Cardiac muscle cell (in vitro differentiated cells and primary cell): Measurements from ENCODE around the gene DUOX1. TPM values are rescaled to one million over a fixed set of nuclear protein-coding genes. Genes with fewer than 3 reads are reported as not detected.

Source experiments
- DNase-seq, 2 donors: peaks; one replicate each; pipeline versions ENCODE4 v3.0.0 to v3.0.0-alpha.2; 2010 to 2017; ENCODE audit warnings: low read depth in 1 of 2, low spot score in 1 of 2
- H3K27ac ChIP-seq: fragments of 200-600 bp; sonication (generic); 2 replicates; pipeline ENCODE4 v1.5.1; 2016
- H3K27me3 ChIP-seq: fragments of 200-600 bp; sonication (generic); 2 replicates; pipeline ENCODE4 v1.6.0; 2016; ENCODE audit warnings: control low read depth
- H3K36me3 ChIP-seq: fragments of 200-600 bp; sonication (generic); 2 replicates; pipeline ENCODE4 v1.5.1; 2016; ENCODE audit warnings: control low read depth
- H3K4me1 ChIP-seq: fragments of 200-600 bp; sonication (generic); 2 replicates; pipeline ENCODE4 v1.8.1; 2017; ENCODE audit warnings: low read depth, mild to moderate bottlenecking, mixed run types
- H3K4me3 ChIP-seq: fragments of 200-600 bp; sonication (generic); 2 replicates; pipeline ENCODE4 v1.5.1; 2016; ENCODE audit warnings: mild to moderate bottlenecking
- H3K9me3 ChIP-seq: fragments of 200-600 bp; sonication (generic); 2 replicates; pipeline ENCODE4 v1.5.1; 2017; ENCODE audit warnings: low read depth, mild to moderate bottlenecking, control low read depth
- polyA plus RNA-seq: library from polyadenylated mRNA; unstranded; fragments of >200 nt; fragmentation: Nextera tagmentation; extraction: Ambion mirVana; gene quantifications from 2 replicates; pipeline ENCODE4 v1.2.1, GENCODE V29; 2016
- total RNA-seq: library from RNA; depleted of rRNA; stranded (reverse); fragments of >200 nt; gene quantifications from 2 replicates; pipeline ENCODE4 v1.2.3, GENCODE V29; 2016
- TF ChIP-seq, protein P1 (sequence below): IDR thresholded peaks from 2 replicates; pipeline ENCODE4 v1.5.1; 2012; ENCODE audit warnings: low read depth, mild to moderate bottlenecking, low read length

The DUOX1 gene
- total and polyA plus RNA-seq, 2 experiments from 2014 or later, result 0.45 to 6.2 TPM

DNA sequence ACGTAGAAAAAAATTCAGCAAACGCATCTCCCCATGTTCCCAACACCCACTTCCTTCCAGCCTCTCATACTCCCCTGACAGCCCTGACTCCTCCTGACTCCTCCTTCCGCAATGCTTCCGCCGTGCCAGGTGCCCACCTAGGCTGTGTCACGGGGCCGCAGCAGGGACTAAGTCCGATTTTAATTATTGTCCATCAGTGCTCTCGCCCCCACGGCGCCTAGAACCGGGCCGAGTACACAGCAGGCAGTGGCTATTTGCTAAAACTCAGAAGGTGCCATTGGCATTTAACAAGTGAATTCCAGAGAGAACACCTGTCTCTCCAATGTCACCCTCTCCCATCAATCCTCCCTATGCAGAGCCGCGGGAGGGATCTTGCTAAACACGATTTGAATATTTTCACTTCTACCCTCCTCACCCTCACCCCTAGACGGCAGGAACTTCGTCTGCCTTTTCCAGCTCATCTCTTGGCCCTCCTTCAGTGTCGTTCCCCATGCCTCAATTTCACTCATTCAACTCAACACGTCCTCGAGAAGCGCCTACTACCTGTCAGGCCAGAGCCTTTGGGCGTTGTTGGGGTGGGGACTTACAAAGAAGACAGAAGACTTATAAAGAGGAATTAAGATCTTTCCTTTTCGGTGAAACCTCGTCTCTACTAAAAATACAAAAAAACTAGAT, 69.5 kb downstream of the DUOX1 start:
- H3K27me3 ChIP-seq, result no peaks in the 10 kb centered on the region
- H3K36me3 ChIP-seq, result no peaks in the 10 kb centered on the region
- H3K4me3 ChIP-seq, result peak overlapping the region; percentile 44
- TF ChIP-seq, protein P1, sequence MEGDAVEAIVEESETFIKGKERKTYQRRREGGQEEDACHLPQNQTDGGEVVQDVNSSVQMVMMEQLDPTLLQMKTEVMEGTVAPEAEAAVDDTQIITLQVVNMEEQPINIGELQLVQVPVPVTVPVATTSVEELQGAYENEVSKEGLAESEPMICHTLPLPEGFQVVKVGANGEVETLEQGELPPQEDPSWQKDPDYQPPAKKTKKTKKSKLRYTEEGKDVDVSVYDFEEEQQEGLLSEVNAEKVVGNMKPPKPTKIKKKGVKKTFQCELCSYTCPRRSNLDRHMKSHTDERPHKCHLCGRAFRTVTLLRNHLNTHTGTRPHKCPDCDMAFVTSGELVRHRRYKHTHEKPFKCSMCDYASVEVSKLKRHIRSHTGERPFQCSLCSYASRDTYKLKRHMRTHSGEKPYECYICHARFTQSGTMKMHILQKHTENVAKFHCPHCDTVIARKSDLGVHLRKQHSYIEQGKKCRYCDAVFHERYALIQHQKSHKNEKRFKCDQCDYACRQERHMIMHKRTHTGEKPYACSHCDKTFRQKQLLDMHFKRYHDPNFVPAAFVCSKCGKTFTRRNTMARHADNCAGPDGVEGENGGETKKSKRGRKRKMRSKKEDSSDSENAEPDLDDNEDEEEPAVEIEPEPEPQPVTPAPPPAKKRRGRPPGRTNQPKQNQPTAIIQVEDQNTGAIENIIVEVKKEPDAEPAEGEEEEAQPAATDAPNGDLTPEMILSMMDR, result no peak
- no peaks in the 10 kb centered on the region for H3K9me3 ChIP-seq
- peak in 1 of 2 donors; percentile 37 for DNase-seq
- H3K4me1 ChIP-seq, result no peaks in the 10 kb centered on the region
- H3K27ac ChIP-seq, result peak overlapping the region; percentile 12

DNA sequence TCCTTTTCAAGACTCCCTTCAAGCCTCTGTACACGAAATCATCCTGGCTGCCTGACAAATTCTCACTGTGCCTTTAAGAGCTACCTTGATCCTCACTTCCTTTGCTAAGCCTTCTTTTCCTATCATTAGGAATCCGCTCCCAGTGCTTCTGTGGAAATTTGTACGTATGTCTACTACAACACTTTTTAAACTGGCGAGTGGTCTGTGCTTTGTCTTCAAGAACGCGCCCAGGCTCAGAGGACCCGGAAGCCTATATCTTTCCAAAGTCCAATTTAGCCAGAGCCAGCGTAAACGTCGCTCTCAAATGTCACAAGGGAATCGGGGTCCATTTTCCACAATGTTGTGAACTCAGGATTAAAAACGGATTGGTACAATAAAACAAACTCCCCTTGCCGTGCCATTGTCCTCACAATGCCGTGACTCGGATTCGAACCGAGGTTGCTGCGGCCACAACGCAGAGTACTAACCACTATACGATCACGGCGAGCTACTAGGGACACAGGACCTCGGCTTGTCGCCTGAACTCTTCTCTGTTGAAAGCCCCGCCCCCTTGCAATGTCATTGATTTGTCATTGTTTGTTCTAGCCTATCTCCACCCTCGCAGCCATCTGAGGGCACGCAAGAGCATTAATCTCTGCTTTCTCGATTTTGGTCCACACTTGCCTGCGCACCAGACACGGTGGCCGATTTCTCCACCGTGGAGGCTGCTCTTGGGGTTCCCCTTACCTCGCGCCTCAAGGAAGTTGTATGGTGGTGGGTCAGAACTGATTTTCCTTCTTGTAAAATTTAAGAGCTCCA, 70.4 kb downstream of the DUOX1 start:
- Histone ChIP-seq H3K4me3 (peak overlapping the region; percentile 44), H3K27me3 (no peaks in the 10 kb centered on the region), H3K27ac (peak overlapping the region; percentile 97), H3K9me3 (no peaks in the 10 kb centered on the region), H3K36me3 (no peaks in the 10 kb centered on the region), H3K4me1 (no peaks in the 10 kb centered on the region)
- DNase-seq, result peak; percentile 92 to 93
- TF ChIP-seq, protein P1, result no peak

DNA sequence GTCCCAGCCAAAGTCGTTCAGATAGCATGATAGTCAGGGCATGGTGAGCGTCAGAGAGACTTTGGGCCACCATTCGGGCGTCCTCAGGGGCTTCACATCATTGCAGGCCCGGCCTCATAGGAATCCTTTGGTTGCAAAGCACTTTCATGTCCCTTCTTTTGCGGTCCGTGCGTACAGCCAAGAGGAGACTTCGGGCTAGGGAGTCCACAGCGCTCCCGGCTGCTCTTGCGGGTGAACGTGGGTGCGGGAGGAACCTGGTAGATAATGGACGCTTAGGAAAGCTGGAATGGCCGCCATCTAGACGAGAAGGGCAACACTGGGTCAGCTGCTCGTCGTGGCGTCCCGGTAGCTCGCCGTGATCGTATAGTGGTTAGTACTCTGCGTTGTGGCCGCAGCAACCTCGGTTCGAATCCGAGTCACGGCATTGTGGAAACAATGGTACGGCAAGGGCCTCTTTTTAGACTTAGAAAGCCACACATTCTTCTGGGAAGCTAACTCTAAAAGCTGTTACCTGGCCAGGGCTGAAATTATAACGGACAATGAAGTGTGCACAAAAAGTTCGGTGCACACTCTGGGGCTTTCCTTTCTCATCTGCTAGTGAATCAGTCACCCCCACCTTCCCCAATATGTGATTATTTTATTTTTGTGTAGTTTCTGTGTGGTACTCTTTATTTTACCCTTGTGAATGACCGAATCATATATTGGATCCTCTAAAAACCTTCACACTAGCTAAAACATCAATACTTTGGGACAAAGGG, 71.2 kb downstream of the DUOX1 start:
- DNase-seq, result peak; percentile 73 to 84
- Histone ChIP-seq H3K36me3 (no peaks in the 10 kb centered on the region), H3K27ac (peak overlapping the region; percentile 97), H3K9me3 (no peaks in the 10 kb centered on the region), H3K27me3 (no peaks in the 10 kb centered on the region), H3K4me1 (no peaks in the 10 kb centered on the region), H3K4me3 (peak overlapping the region; percentile 44)
- TF ChIP-seq, protein P1, result no peak

DNA sequence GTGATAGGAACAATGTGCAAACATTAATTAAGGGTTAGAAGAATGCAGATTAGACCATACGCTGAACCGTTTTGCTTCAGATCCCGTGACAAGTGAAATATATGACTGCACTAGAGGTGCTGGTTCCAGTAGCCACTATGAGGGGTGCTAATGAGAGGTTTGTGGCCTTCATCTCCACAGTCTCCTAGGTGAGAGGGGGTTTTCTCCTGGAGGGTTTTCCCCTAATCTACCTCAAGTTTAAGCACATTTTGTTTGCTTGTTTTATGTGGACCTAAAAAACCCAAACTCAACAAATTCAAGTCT, 71.7 kb downstream of the DUOX1 start:
- Histone ChIP-seq H3K27ac (peak overlapping the region; percentile 97), H3K4me3 (no peak overlapping the region), H3K4me1 (no peaks in the 10 kb centered on the region), H3K27me3 (no peaks in the 10 kb centered on the region), H3K9me3 (no peaks in the 10 kb centered on the region), H3K36me3 (no peaks in the 10 kb centered on the region)
- DNase-seq, result no peak
- TF ChIP-seq, protein P1, result no peak

DNA sequence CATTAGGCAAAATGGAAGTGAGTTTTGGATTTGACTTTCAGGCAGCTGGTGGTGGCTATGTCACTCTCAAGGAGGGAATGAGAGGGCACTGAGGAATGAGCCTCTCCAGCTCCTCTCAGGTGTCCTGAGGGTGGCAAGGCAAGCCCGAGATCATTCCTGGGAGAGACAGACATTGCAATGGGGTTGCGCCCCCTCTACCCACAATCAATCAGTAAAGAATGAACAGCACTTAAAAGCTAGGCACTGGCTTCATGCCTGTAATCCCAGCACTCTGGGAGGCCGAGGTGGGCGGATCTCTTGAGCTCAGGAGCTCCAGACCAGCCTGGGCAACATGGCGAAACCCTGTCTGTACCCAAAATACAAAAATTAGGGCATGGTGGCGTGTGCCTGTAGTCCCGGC, 72.1 kb downstream of the DUOX1 start:
- Histone ChIP-seq H3K4me3 (no peak overlapping the region), H3K36me3 (no peaks in the 10 kb centered on the region), H3K27me3 (no peaks in the 10 kb centered on the region), H3K4me1 (no peaks in the 10 kb centered on the region), H3K9me3 (no peaks in the 10 kb centered on the region), H3K27ac (no peak overlapping the region)
- TF ChIP-seq, protein P1, result no peak
- no peak for DNase-seq
